H1 (cell line): ENCODE measurements around the gene SLC2A11. TPM values are rescaled to one million over a fixed set of nuclear protein-coding genes. Genes with fewer than 3 reads are reported as not detected.

Experiments used
- SIRT6 ChIP-seq: IDR thresholded peaks from one replicate; pipeline ENCODE4 v1.7.1; 2012; ENCODE audit warnings: low read length, inconsistent platforms
- SRF ChIP-seq: IDR thresholded peaks from 2 replicates; pipeline ENCODE4 v1.6.1; 2011; ENCODE audit warnings: mild to moderate bottlenecking, low read depth, low read length, moderate library complexity
- polyA plus RNA-seq, 7 experiments: library from polyadenylated mRNA; depleted of rRNA in 3 of 7; stranded (reverse) in 5 of 7; unstranded in 2 of 7; fragments of >200 nt in 5 of 7; fragments of 200-250 nt in 2 of 7; gene quantifications; 1 replicate in 5 of 7; 2 replicates in 1 of 7; 4 replicates in 1 of 7; pipeline versions ENCODE4 v1.2.1 to v1.2.3, GENCODE V29; 2011 to 2013; ENCODE audit warnings: missing spikeins in 2 of 7, mixed read lengths in 2 of 7
- total RNA-seq: library from RNA; stranded (reverse); fragmentation: NEBNext Ultra II Directional; extraction: Animal tissue kit (Norgen Biotek cat#: 25700); gene quantifications from 2 replicates; pipeline ENCODE4 v1.2.1, GENCODE V29; 2021

SLC2A11 gene
- total and polyA plus RNA-seq, 2 of the 8 experiments (the other 6 are each of a cell fraction or from before 2014, with no cell fraction given), result 10.7 to 12.5 TPM

- TF ChIP-seq SRF (no peak), SIRT6 (no peak)
- TF ChIP-seq, all 59 proteins: peak for 0
Measured at GRCh38 chr22:23877566-23877965, 19.9 kb downstream of the SLC2A11 start (continued).
